Effector memory CD4-positive, alpha-beta T cell (primary cell): ENCODE data around the gene GADL1.

Experiments used
- DNase-seq, 3 donors: peaks; one replicate each; pipeline ENCODE4 v3.0.0-alpha.2; 2020
- H3K27ac ChIP-seq: 2 replicates; pipeline ENCODE4 v1.7.0; 2013; ENCODE audit warnings: mild to moderate bottlenecking, low read length, moderate library complexity; ENCODE audit not compliant: insufficient read depth, poor library complexity, severe bottlenecking
- H3K27me3 ChIP-seq: replicated peaks from 2 replicates; pipeline ENCODE4 v1.7.0; 2013; ENCODE audit warnings: mild to moderate bottlenecking, low read length; ENCODE audit not compliant: insufficient read depth, control insufficient read depth, poor library complexity, severe bottlenecking
- H3K36me3 ChIP-seq: 2 replicates; pipeline ENCODE4 v1.7.0; 2013; ENCODE audit warnings: mild to moderate bottlenecking, low read length, moderate library complexity; ENCODE audit not compliant: control insufficient read depth, insufficient read depth
- H3K4me1 ChIP-seq: 2 replicates; pipeline ENCODE4 v1.7.0; 2013; ENCODE audit warnings: low read length, mild to moderate bottlenecking; ENCODE audit not compliant: control insufficient read depth, insufficient read depth, poor library complexity, severe bottlenecking
- H3K4me3 ChIP-seq: 2 replicates; pipeline ENCODE4 v1.7.0; 2013; ENCODE audit warnings: low read length, low read depth, mild to moderate bottlenecking; ENCODE audit not compliant: insufficient read depth, poor library complexity, severe bottlenecking
- H3K9me3 ChIP-seq: 2 replicates; pipeline ENCODE4 v1.7.0; 2013; ENCODE audit warnings: mild to moderate bottlenecking, low read length, moderate library complexity; ENCODE audit not compliant: control insufficient read depth

The GADL1 gene

GRCh38 chr3:30752491-30752890 is 142.0 kb downstream of the GADL1 start:
- Histone ChIP-seq H3K4me1 (no peaks in the 10 kb centered on the region), H3K27me3 (no peaks in the 10 kb centered on the region), H3K36me3 (no peaks in the 10 kb centered on the region), H3K27ac (no peak overlapping the region), H3K9me3 (no peaks in the 10 kb centered on the region), H3K4me3 (no peak overlapping the region)
- DNase-seq = no peak

GRCh38 chr3:30751610-30752299 is 142.7 kb downstream of the GADL1 start:
- H3K4me3 ChIP-seq = no peak overlapping the region
- no peaks in the 10 kb centered on the region for H3K9me3 ChIP-seq
- peak in 1 of 3 donors; percentile 7 for DNase-seq
- H3K36me3 ChIP-seq = no peaks in the 10 kb centered on the region
- H3K4me1 ChIP-seq = no peaks in the 10 kb centered on the region
- no peaks in the 10 kb centered on the region for H3K27me3 ChIP-seq
- H3K27ac ChIP-seq = no peak overlapping the region

- Histone ChIP-seq H3K27ac (no peak overlapping the region), H3K36me3 (no peaks in the 10 kb centered on the region), H3K27me3 (no peaks in the 10 kb centered on the region), H3K4me1 (no peaks in the 10 kb centered on the region), H3K4me3 (no peak overlapping the region), H3K9me3 (no peaks in the 10 kb centered on the region)
- DNase-seq = no peak
These were observed 143.5 kb downstream of the GADL1 start for GRCh38 chr3:30750967-30751366.

- Histone ChIP-seq H3K4me3 (no peak overlapping the region), H3K36me3 (no peaks in the 10 kb centered on the region), H3K27ac (no peak overlapping the region), H3K9me3 (no peaks in the 10 kb centered on the region), H3K27me3 (no peaks in the 10 kb centered on the region), H3K4me1 (no peaks in the 10 kb centered on the region)
- DNase-seq = no peak
These were observed 145.2 kb downstream of the GADL1 start for GRCh38 chr3:30749230-30749629.

GRCh38 chr3:30747771-30748281 is 146.6 kb downstream of the GADL1 start:
- H3K27me3 ChIP-seq = no peaks in the 10 kb centered on the region
- no peak for DNase-seq
- no peak overlapping the region for H3K4me3 ChIP-seq
- no peaks in the 10 kb centered on the region for H3K4me1 ChIP-seq
- no peaks in the 10 kb centered on the region for H3K9me3 ChIP-seq
- no peaks in the 10 kb centered on the region for H3K36me3 ChIP-seq
- no peak overlapping the region for H3K27ac ChIP-seq

- no peak overlapping the region for H3K27ac ChIP-seq
- H3K4me3 ChIP-seq = no peak overlapping the region
- no peaks in the 10 kb centered on the region for H3K36me3 ChIP-seq
- no peak for DNase-seq
- H3K4me1 ChIP-seq = no peaks in the 10 kb centered on the region
- no peaks in the 10 kb centered on the region for H3K9me3 ChIP-seq
- H3K27me3 ChIP-seq = no peaks in the 10 kb centered on the region
These were observed 150.7 kb downstream of the GADL1 start for GRCh38 chr3:30743641-30744317.

GRCh38 chr3:30742796-30743619 is 151.5 kb downstream of the GADL1 start:
- no peaks in the 10 kb centered on the region for H3K9me3 ChIP-seq

GRCh38 chr3:30741889-30742288 is 152.6 kb downstream of the GADL1 start:
- DNase-seq = no peak
- no peaks in the 10 kb centered on the region for H3K4me1 ChIP-seq
- no peaks in the 10 kb centered on the region for H3K27me3 ChIP-seq
- no peak overlapping the region for H3K4me3 ChIP-seq
- H3K9me3 ChIP-seq = no peaks in the 10 kb centered on the region
- H3K36me3 ChIP-seq = no peaks in the 10 kb centered on the region
- H3K27ac ChIP-seq = no peak overlapping the region

More at GRCh38 chr3:30742796-30743619, 151.5 kb downstream of the GADL1 start:
- no peaks in the 10 kb centered on the region for H3K36me3 ChIP-seq
- H3K4me1 ChIP-seq = no peaks in the 10 kb centered on the region
- H3K27me3 ChIP-seq = no peaks in the 10 kb centered on the region
- no peak overlapping the region for H3K27ac ChIP-seq
- H3K4me3 ChIP-seq = no peak overlapping the region
- DNase-seq = no peak

- no peaks in the 10 kb centered on the region for H3K4me1 ChIP-seq
- H3K36me3 ChIP-seq = no peaks in the 10 kb centered on the region
- no peak overlapping the region for H3K27ac ChIP-seq
- no peak for DNase-seq
- no peaks in the 10 kb centered on the region for H3K9me3 ChIP-seq
- no peak overlapping the region for H3K4me3 ChIP-seq
- H3K27me3 ChIP-seq = no peaks in the 10 kb centered on the region
These were observed 155.9 kb downstream of the GADL1 start for GRCh38 chr3:30738605-30739004.
